ENCODE measurements around the gene CCL28. TPM values are rescaled to one million over a fixed set of nuclear protein-coding genes. Genes with fewer than 3 reads are reported as not detected.
"Not testable (repeated sequence)": the region's sequence is repeated elsewhere in the genome, so short reads cannot be mapped to it uniquely, and the experiment has no call there.

The CCL28 gene
- total and polyA plus RNA-seq, 2 donors (not counting 3 experiments of a cell fraction or from before 2014, with no cell fraction given), result 1.2 to 1.8 TPM

- Histone ChIP-seq H3K27me3 (ENCODE audit: control insufficient read depth in 2 of 2, insufficient read depth in 2 of 2, low read length in 2 of 2) (no peaks in the 10 kb centered on the region), H3K9ac (replicated peaks; ENCODE audit: extremely low read depth, insufficient read depth, low read length) (no peak overlapping the region), H3K9me1 (replicated peaks; ENCODE audit: control insufficient read depth, extremely low read depth, insufficient read depth, low read length) (no peaks in the 10 kb centered on the region), H4K20me1 (replicated peaks; ENCODE audit: control insufficient read depth, extremely low read depth, insufficient read depth, low read length) (no peaks in the 10 kb centered on the region), H3K4me3 (replicated peaks in 1 of 3; ENCODE audit: insufficient read depth in 1 of 3, low read depth in 1 of 3, low read length in 3 of 3) (no peak overlapping the region), H3K9me3 (replicated peaks; ENCODE audit: control insufficient read depth, insufficient read depth, low read length) (no peaks in the 10 kb centered on the region), H2AFZ (ENCODE audit: low read depth, low read length) (no peak overlapping the region), H3K27ac (ENCODE audit: insufficient read depth, low read depth, low read length) (no peak overlapping the region), H3K4me1 (ENCODE audit: control insufficient read depth, extremely low read depth, insufficient read depth, low read length) (no peaks in the 10 kb centered on the region), H3K4me2 (ENCODE audit: insufficient read depth, low read length) (no peak overlapping the region), H3K36me3 (ENCODE audit: control insufficient read depth in 2 of 2, extremely low read depth in 1 of 2, insufficient read depth in 2 of 2, low read length in 2 of 2) (no peaks in the 10 kb centered on the region), H3K79me2 (ENCODE audit: control insufficient read depth, insufficient read depth, low read length) (no peaks in the 10 kb centered on the region)
- ChIA-PET CTCF (interaction anchor here (1.4 kb wide), 1 partner anchor 36 kb away, joined by 4 read pairs; no protein-coding TSS in a partner anchor), POLR2A (no interaction called here)
- no TSS peak for BruUV-seq (replicated peaks)
- no peak for FAIRE-seq
- TF ChIP-seq GATA2 (IDR thresholded peaks at IDR 0.05; ENCODE audit: insufficient read depth, insufficient read length, low read depth, low read length) (no peak), EZH2 (IDR thresholded peaks at IDR 0.05; ENCODE audit: borderline replicate concordance, low read depth, low read length, severe bottlenecking) (no peak), JUN (IDR thresholded peaks at IDR 0.05; ENCODE audit: borderline replicate concordance, insufficient read depth, insufficient read length, low read depth) (no peak), POLR2A (IDR thresholded peaks at IDR 0.05; ENCODE audit: low read depth, low read length) (no peak), FOS (IDR thresholded peaks at IDR 0.05; ENCODE audit: borderline replicate concordance, insufficient read depth, low read length) (no peak), POLR2AphosphoS5 (IDR thresholded peaks at IDR 0.05; ENCODE audit: insufficient read depth, low read depth, low read length) (no peak), MYC (IDR thresholded peaks at IDR 0.05; ENCODE audit: low read depth, low read length) (no peak)
- intact Hi-C loops (cut with micrococcal nuclease), result no loop called here
- no peak for DNase-seq (ENCODE audit: low read depth, low spot score)
- dilution Hi-C loops (cut with MboI; ENCODE audit: extremely low pct_ligation_motif_present, low sequenced_read_pairs), result no loop called here
Observed at GRCh38 chr5:43425983-43426382, 13.8 kb upstream of the CCL28 start.

- CTCF ChIA-PET; BruUV-seq (replicated peaks): not testable (repeated sequence)
Observed at GRCh38 chr5:43423086-43423485, 10.9 kb upstream of the CCL28 start.

More at GRCh38 chr5:43423086-43423485, 10.9 kb upstream of the CCL28 start:
- H3K79me2 ChIP-seq (ENCODE audit: control insufficient read depth, insufficient read depth, low read length); H3K9me1 ChIP-seq (replicated peaks; ENCODE audit: control insufficient read depth, extremely low read depth, insufficient read depth, low read length); H3K4me2 ChIP-seq (ENCODE audit: insufficient read depth, low read length); H3K4me1 ChIP-seq (ENCODE audit: control insufficient read depth, extremely low read depth, insufficient read depth, low read length); H3K36me3 ChIP-seq (ENCODE audit: control insufficient read depth in 2 of 2, extremely low read depth in 1 of 2, insufficient read depth in 2 of 2, low read length in 2 of 2); DNase-seq (ENCODE audit: low read depth, low spot score); H3K27me3 ChIP-seq (ENCODE audit: control insufficient read depth in 2 of 2, insufficient read depth in 2 of 2, low read length in 2 of 2); intact Hi-C loops (cut with micrococcal nuclease); FAIRE-seq; H4K20me1 ChIP-seq (replicated peaks; ENCODE audit: control insufficient read depth, extremely low read depth, insufficient read depth, low read length); H3K9me3 ChIP-seq (replicated peaks; ENCODE audit: control insufficient read depth, insufficient read depth, low read length); H2AFZ ChIP-seq (ENCODE audit: low read depth, low read length); POLR2A ChIA-PET; H3K9ac ChIP-seq (replicated peaks; ENCODE audit: extremely low read depth, insufficient read depth, low read length); dilution Hi-C loops (cut with MboI; ENCODE audit: extremely low pct_ligation_motif_present, low sequenced_read_pairs); H3K4me3 ChIP-seq (replicated peaks in 1 of 3; ENCODE audit: insufficient read depth in 1 of 3, low read depth in 1 of 3, low read length in 3 of 3); H3K27ac ChIP-seq (ENCODE audit: insufficient read depth, low read depth, low read length): not testable (repeated sequence)

All from endothelial cell of umbilical vein (primary cell).